Mammary epithelial cell (primary cell): ENCODE results near the gene ACTL8.

Experiments used
- CTCF ChIP-seq, 2 donors: IDR thresholded peaks in 1 of 2; conservative IDR thresholded peaks in 1 of 2; 2 replicates each; pipeline ENCODE4 v1.5.1; 2011 to 2012; ENCODE audit warnings: inconsistent platforms in 2 of 2, low read length in 2 of 2, mild to moderate bottlenecking in 2 of 2, control low read depth in 1 of 2, low read depth in 1 of 2; ENCODE audit not compliant: insufficient read depth in 1 of 2; ENCODE audit errors: extremely low read depth in 1 of 2
- EZH2 ChIP-seq: IDR thresholded peaks from 2 replicates; pipeline ENCODE4 v1.6.1; 2012; ENCODE audit warnings: low read length, inconsistent platforms, borderline replicate concordance

- no peak for TF ChIP-seq EZH2
- no peak for TF ChIP-seq CTCF (conservative IDR thresholded peaks at IDR 0.05 in 1 of 2, IDR thresholded peaks at IDR 0.05 in 1 of 2; ENCODE audit: extremely low read depth in 1 of 2, insufficient read depth in 1 of 2, low read depth in 1 of 2, low read length in 2 of 2)
Measured at GRCh38 chr1:17743008-17743647, 12.0 kb upstream of the ACTL8 start.
